ENCODE results near the gene CFAP97D2. TPM values are rescaled to one million over a fixed set of nuclear protein-coding genes. Genes with fewer than 3 reads are reported as not detected.
"Not testable (repeated sequence)": the region's sequence is repeated elsewhere in the genome, so short reads cannot be mapped to it uniquely, and the experiment has no call there.

The CFAP97D2 gene
- polyA plus RNA-seq, 1 donor from 2014 or later, result not detected

- Histone ChIP-seq H3K9me3 (ENCODE audit: low read length) (no peaks in the 10 kb centered on the region), H4K20me1 (ENCODE audit: insufficient read depth) (no peaks in the 10 kb centered on the region), H3K9ac (ENCODE audit: low read length) (no peak overlapping the region), H3K4me3 (ENCODE audit: low read length) (no peak overlapping the region), H3K4me2 (ENCODE audit: low read length) (no peak overlapping the region), H2AFZ (ENCODE audit: low read depth, low read length) (no peak overlapping the region), H3K27ac (ENCODE audit: low read length) (no peak overlapping the region), H3K27me3 (ENCODE audit: insufficient read depth, low read depth, low read length) (no peaks in the 10 kb centered on the region), H3K36me3 (ENCODE audit: insufficient read depth, low read length) (peaks cover 9% of the 10 kb centered on the region), H3K9me2 (ENCODE audit: insufficient read depth, low read length) (no peaks in the 10 kb centered on the region), H3F3A (ENCODE audit: insufficient read depth, low read length, poor library complexity, severe bottlenecking) (no peaks in the 10 kb centered on the region), H3K79me2 (replicated peaks; ENCODE audit: insufficient read depth, low read length) (no peaks in the 10 kb centered on the region)
- TF ChIP-seq RAD21 (conservative IDR thresholded peaks at IDR 0.05) (no peak), POLR2AphosphoS5 (IDR thresholded peaks at IDR 0.05) (no peak), EZH2 (IDR thresholded peaks at IDR 0.05; ENCODE audit: borderline replicate concordance, insufficient read depth, low read length, poor library complexity, severe bottlenecking) (no peak), SMC3 (conservative IDR thresholded peaks at IDR 0.05; ENCODE audit: poor library complexity) (no peak), EP300 (conservative IDR thresholded peaks at IDR 0.05; ENCODE audit: poor library complexity, severe bottlenecking) (no peak), TAF1 (IDR thresholded peaks at IDR 0.05; ENCODE audit: low read depth) (no peak), REST (IDR thresholded peaks at IDR 0.05; ENCODE audit: borderline replicate concordance) (no peak), MXI1 (conservative IDR thresholded peaks at IDR 0.05; ENCODE audit: poor library complexity, severe bottlenecking) (no peak), CTCF (IDR thresholded peaks at IDR 0.05; ENCODE audit: poor library complexity, severe bottlenecking) (no peak)
Measured at GRCh38 chr13:114263578-114263977, 84.5 kb downstream of the CFAP97D2 start.

GRCh38 chr13:114264313-114264712, 85.3 kb downstream of the CFAP97D2 start:
- not testable (repeated sequence) for H3K79me2 ChIP-seq (replicated peaks; ENCODE audit: insufficient read depth, low read length); H3K4me2 ChIP-seq (ENCODE audit: low read length); H2AFZ ChIP-seq (ENCODE audit: low read depth, low read length); H4K20me1 ChIP-seq (ENCODE audit: insufficient read depth); H3K27me3 ChIP-seq (ENCODE audit: insufficient read depth, low read depth, low read length); H3K9ac ChIP-seq (ENCODE audit: low read length); H3K9me3 ChIP-seq (ENCODE audit: low read length); H3K27ac ChIP-seq (ENCODE audit: low read length); H3F3A ChIP-seq (ENCODE audit: insufficient read depth, low read length, poor library complexity, severe bottlenecking); H3K4me3 ChIP-seq (ENCODE audit: low read length); H3K9me2 ChIP-seq (ENCODE audit: insufficient read depth, low read length)
- H3K36me3 ChIP-seq (ENCODE audit: insufficient read depth, low read length), result peaks cover 14% of the 10 kb centered on the region

Data from neural cell (in vitro differentiated cells).